ENCODE measurements around the gene RAPSN.

DNA sequence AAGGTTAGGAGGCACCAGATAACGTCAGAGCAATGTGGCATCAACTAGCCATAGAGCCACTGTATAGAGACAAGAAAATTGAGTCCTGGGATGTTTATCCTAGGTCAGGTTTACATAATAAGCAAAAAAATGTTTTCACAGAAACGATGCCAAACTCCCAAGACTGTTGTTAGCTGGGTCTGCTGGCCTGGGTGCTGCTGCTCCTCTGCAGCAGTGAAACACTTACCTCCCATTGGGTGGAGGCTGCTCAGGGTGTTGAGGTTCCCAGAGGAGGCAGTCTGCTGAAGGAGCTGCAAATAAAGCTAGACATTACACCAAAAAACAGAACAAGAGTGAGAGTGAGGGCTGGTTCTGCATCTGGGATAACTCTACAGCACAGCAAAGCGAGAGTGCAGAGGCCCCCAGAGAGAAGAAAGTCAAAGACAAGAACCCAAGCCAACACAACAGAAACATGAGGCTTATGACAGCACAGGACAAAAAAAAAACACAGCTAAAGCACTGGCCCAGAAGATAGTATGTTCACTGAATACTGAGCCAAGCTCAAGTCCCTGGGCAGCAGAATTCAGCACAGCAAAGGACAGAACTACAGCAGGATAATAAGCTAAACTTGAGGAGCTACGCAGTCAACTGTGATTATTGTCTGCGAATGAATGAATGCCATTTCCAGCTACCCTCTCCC, 29.9 kb upstream of the RAPSN start:
- TF ChIP-seq POLR2A (IDR thresholded peaks at IDR 0.05) = no peak
- TF ChIP-seq, protein P1, sequence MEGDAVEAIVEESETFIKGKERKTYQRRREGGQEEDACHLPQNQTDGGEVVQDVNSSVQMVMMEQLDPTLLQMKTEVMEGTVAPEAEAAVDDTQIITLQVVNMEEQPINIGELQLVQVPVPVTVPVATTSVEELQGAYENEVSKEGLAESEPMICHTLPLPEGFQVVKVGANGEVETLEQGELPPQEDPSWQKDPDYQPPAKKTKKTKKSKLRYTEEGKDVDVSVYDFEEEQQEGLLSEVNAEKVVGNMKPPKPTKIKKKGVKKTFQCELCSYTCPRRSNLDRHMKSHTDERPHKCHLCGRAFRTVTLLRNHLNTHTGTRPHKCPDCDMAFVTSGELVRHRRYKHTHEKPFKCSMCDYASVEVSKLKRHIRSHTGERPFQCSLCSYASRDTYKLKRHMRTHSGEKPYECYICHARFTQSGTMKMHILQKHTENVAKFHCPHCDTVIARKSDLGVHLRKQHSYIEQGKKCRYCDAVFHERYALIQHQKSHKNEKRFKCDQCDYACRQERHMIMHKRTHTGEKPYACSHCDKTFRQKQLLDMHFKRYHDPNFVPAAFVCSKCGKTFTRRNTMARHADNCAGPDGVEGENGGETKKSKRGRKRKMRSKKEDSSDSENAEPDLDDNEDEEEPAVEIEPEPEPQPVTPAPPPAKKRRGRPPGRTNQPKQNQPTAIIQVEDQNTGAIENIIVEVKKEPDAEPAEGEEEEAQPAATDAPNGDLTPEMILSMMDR (IDR thresholded peaks at IDR 0.05) = no peak
- TF ChIP-seq POLR2AphosphoS5 (IDR thresholded peaks at IDR 0.05) = no peak

Measured in transverse colon (tissue), 4 donors.